ENCODE data around the gene TPRN.

Gene TPRN

GRCh38 chr9:137224830-137225694, 24.5 kb upstream of the TPRN start, which contains the start of gene CYSRT1:
CYSRT1 (plus strand) TSS chr9:137225174; CDS start chr9:137225622, 448 bp downstream.
- peak; percentile 97 for DNase-seq

DNA sequence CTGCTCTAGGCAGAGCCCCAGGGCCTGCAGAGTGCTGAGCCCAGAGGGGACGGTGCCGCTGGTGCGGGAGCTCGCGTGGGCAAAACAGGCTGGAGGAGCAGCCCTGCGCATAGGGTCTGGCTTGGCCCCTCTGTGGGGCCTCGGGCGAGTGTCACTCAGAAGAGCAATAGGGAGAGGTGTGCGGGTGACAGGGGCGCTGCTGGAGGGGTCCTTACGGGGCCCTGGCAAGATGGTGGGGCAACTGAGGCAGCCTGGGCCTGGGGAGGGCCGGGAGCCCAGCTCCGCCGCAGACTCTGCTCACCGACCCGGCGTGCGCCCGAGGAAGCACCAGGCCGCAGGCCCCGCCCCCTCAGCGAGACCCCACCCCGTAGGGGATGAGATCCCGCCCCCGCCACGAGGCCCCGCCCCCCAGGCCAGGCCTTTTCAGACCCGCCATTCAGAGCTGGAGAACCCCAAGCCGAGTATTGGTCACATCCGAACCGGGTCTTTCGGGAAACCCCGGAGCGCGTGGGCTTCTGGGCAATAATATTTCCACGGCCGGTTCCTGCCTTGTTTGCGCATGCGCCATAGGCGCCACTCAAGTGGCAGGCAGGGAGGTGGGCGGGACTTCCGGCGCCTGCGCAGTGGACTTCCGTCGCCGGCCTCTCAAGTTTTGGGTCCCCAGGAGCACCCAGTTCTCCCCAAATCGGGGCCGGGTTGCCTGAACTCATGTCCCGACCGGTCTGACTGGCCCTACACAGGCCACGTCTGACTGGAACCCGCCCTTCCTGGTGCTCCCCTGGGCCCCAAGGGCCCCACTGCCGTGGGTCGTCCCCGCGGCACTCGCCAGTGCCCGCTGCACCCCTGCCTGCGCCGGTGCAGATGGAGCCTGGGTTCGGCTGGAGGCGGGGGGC, 22.8 kb upstream of the TPRN start:
- DNase-seq = peak; percentile 100

DNA sequence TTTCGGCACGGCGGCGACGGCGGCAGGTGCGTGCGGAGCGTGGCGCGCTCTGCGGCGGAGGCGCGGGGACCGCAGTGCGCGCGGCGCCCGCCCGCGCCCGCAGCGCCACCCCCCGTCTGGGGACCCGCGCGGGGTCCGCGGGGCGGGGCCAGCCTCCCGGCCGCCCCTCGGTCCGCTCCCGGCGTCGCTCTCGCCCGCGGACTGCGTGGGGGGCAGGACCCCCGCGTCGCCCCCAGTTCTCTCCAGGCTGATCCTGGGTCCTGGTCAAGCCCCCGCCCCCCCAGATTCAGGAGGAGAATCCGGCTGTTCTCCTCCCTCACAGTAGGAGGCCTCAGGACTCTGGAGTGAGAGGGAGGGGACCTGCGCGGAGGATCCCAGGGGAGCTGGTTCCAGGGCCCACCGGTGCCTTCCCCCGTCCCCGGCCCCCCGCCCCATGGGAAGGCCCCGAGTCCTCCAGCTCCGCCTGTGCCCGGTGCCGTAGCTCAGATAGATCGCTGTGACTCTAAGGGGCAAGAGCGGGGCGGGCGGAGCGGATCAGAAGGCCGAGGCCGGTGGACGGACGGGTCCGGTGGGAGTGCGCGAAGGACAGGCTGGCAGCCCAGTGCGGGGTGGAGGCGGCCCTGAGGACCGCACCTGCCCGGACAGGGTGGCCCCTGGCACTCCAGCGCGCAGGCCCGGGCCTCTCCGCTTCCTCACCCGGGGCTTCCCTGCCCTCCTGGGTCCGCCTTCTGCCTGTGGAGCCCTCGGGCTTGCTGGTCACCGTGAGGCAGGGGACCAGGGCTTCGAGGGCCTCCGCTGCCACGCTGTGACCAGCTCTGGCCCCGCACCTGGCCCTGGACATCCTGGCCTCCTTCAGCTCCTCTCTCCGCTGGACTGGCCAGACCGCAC, 21.9 kb upstream of the TPRN start, which contains the start of gene RNF208:
Gene RNF208 (minus strand): TSS at position 51 of the 888 bp plus-strand sequence. CDS start 1,028 bp downstream, outside the sequence.
- DNase-seq = peak; percentile 51

DNA sequence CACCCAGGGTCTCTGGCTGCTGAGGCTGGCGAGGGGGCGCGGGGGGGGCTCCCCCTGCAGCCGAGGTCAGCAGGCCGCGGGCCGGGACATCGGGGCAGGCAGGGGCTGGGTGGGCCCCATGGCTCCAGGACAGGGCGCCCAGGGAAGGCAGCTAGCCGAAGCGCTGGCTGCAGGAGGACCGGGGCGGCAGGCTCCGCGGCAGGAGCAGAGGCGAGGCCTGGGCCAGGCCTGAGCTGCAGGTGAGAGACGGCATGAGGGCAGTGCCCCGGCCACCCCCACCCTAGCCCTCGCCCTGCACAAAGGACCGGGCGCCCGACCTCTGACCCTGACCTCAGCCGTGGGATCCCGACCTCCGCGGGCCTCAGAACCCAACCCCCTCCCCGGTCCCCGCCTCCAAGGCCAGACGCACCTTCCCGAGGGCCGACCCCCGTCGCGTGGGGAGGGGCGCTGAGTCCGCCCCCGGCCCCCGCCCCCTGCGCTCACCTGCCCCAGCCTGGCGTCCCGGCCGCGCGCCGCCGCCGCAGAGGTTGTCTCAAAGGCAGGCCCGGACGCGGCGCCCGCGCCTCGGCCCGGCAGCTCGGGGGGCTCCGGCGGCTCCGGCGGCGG, 21.1 kb upstream of the TPRN start:
- DNase-seq = peak; percentile 70

- DNase-seq = no peak
These were observed 20.6 kb upstream of the TPRN start for GRCh38 chr9:137221095-137221505.

- DNase-seq = no peak
These were observed 20.0 kb upstream of the TPRN start for GRCh38 chr9:137220317-137221094.

DNA sequence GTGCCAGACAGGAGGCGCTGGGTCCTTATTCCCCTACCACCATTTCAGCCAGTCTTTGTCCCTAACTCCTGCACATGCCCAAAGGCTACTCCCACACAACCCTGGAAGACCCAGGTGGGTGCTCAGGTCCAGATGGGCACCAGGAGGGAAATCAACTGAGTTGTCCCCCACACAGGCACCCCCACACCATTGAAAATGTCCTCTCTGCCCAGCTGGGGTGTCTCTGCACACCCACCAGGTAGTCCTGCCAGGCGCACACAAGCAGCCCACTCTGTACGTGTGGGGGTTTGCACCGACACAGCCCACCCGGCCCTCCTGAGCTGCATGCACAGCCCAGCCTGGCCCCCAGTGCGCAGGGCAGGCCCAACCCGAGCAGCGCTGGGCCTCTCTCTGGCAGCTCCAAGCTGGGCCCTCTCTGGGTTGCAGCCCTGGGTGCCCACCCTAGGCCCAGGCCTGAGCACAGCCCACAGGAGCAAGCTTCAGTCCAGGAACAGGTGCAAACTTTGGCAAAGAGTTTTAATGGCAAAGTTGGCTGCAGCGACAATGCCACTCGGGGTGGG, 19.3 kb upstream of the TPRN start:
- no peak for DNase-seq

GRCh38 chr9:137218754-137219271, 18.3 kb upstream of the TPRN start:
- no peak for DNase-seq

GRCh38 chr9:137218212-137218753, 17.7 kb upstream of the TPRN start:
- DNase-seq = no peak

DNA sequence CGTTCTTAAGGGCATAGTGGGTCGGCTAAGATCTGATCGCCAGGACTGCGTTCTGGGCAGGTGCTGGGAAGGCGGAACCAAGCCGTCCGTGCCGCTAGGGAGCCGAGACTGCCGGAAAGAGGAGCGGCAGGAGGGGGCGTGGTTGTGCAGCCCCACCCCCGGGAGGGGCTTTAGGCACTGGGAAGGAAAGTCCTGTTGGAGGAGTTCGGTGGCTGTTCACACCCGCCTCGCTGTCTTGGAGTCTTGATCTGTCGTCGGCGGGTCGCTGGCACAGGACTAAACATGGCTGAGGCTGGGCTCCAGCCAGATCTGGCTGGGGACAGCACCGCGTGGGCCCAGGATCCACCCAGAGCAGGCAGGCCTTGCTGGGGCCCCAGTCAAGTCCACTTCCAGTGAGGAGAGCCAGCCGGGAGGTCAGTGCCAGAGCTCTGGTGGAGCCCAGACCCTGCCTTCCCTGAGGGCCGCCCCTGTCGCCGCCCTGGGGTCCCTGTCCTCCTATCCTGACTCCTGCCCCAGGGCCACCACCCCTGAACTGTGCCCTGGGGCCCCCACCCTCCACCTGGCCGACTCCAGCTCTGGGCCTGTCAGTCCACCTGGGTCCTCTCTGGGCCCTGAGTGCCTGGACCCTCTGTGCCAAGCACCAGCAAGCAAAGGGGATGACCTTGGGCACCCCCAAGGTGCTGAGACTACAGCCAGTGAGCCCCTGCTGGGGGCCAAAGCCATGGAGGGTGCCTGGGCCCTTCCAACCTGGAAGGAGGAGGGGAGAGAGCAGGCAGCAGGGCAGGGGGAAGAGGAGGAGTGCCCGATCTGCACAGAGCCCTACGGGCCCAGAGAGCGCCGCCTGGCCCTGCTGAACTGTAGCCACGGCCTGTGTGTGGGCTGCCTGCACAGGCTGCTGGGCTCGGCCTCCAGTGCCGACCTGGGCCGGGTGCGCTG, 17.0 kb upstream of the TPRN start:
- no peak for DNase-seq

- no peak for DNase-seq
These were observed 15.8 kb upstream of the TPRN start for GRCh38 chr9:137216188-137216965.

- DNase-seq = no peak
These were observed 14.8 kb upstream of the TPRN start for GRCh38 chr9:137215196-137215986.

- no peak for DNase-seq
These were observed 14.1 kb upstream of the TPRN start for GRCh38 chr9:137214620-137215019.

DNA sequence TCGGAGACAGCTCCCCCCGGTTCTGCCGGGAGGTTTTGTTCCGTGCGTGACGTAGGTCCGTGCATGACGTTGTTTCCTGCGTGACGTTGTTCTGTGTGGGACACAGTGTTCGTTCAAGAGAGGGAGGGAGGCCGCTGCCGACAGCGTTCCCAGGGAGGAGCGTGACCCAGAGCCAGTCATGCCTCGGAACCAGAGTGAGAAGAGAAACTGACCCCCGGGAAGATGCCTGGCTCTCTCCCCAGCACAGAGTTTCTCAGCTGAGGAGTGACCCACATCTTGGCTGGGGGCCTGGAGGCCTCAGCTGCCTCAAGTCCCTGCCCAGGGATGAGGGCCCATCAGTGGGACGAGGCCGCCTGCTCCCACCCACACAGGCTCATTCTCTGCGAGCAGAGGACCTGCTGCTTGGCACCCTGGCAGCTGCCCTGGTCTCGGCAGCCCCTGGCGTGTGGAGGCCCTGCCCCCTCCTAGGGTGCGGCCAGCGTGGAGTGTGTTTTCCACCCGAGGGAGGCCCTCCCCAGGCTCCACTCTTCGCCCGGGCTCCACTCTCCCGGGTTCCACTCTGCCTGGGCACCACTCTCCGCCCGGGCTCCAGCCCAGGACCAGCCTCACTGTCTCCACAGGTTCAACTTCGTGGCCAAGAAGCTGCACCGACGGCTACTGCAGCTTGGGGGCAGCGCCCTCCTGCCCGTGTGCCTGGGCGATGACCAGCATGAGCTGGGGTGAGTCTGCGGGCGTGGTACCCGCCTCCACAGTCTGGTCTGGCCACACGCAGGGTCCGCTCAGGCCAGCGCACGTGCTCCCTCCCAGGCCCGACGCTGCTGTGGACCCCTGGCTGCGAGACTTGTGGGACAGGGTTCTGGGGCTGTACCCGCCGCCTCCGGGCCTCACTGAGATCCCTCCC, 12.9 kb upstream of the TPRN start:
- no peak for DNase-seq

GRCh38 chr9:137212520-137212919, 12.0 kb upstream of the TPRN start:
- DNase-seq = no peak

- no peak for DNase-seq
These were observed 11.0 kb upstream of the TPRN start for GRCh38 chr9:137211532-137211931.
